ENCODE data around the gene IFI30. TPM values are rescaled to one million over a fixed set of nuclear protein-coding genes. Genes with fewer than 3 reads are reported as not detected.

The IFI30 gene
- 10 to 100 TPM; 21.8 to 47.4 (median 35.9) TPM for total RNA-seq
- 10.1 TPM for polyA plus RNA-seq
- long read RNA-seq, donor 1, transcript IFI30-201 (7 exons, 1,134 nt): major isoform, 26 of 30 reads
- long read RNA-seq, donor 1, partial matches to known transcripts: 4 of 30 reads
- long read RNA-seq, donor 1, other reads (novel, unspliced or antisense): 0 of 30 reads
- long read RNA-seq, donor 2, transcript IFI30-201 (7 exons, 1,134 nt): major isoform, 14 of 15 reads
- long read RNA-seq, donor 2, partial matches to known transcripts: 1 of 15 reads
- long read RNA-seq, donor 2, other reads (novel, unspliced or antisense): 0 of 15 reads
- long read RNA-seq, donor 3, transcript IFI30-201 (7 exons, 1,134 nt): major isoform, 14 of 15 reads
- long read RNA-seq, donor 3, partial matches to known transcripts: 0 of 15 reads
- long read RNA-seq, donor 3, other reads (novel, unspliced or antisense): 1 of 15 reads
- long read RNA-seq, donor 4, transcript IFI30-201 (7 exons, 1,134 nt): major isoform, 10 of 11 reads
- long read RNA-seq, donor 4, partial matches to known transcripts: 1 of 11 reads
- long read RNA-seq, donor 4, other reads (novel, unspliced or antisense): 0 of 11 reads

GRCh38 chr19:18173572-18174288, at the start of gene IFI30:
TSS of gene IFI30 (plus strand) at chr19:18173813. CDS start at chr19:18173842, 29 bp downstream.
- no peaks in the 10 kb centered on the region for H3K27me3 ChIP-seq (ENCODE audit: control insufficient read depth, insufficient read depth)
- peak; percentile 77 to 80 for ATAC-seq
- WGBS: under 1% methylated on average over 47 of the region's 47 CpGs
- peak; percentile 76 to 92 (median 90) for DNase-seq
- no peaks in the 10 kb centered on the region for H3K9me3 ChIP-seq (ENCODE audit: control insufficient read depth, low read length)
- H3K27ac ChIP-seq (ENCODE audit: low read length): no peak within 1 kb of the TSS
- peak within 1 kb of the TSS; percentile 53 for H3K4me3 ChIP-seq (ENCODE audit: low read length)
- H3K4me1 ChIP-seq (ENCODE audit: control insufficient read depth, insufficient read depth, low read length): peaks cover 2% of the 10 kb centered on the region
- intact Hi-C loops (cut with DNase I): no loop called here

- H3K9me3 ChIP-seq (ENCODE audit: control insufficient read depth, low read length): no peaks in the 10 kb centered on the region
- WGBS: 69% methylated on average over 26 of the region's 26 CpGs
- no peaks in the 10 kb centered on the region for H3K27me3 ChIP-seq (ENCODE audit: control insufficient read depth, insufficient read depth)
- ATAC-seq (peak in 1 of 2 donors; percentile 52), DNase-seq (no peak)
- H3K4me1 ChIP-seq (ENCODE audit: control insufficient read depth, insufficient read depth, low read length): no peaks in the 10 kb centered on the region
- intact Hi-C loops (cut with DNase I): no loop called here
- peak overlapping the region; percentile 9 for H3K27ac ChIP-seq (ENCODE audit: low read length)
- H3K4me3 ChIP-seq (ENCODE audit: low read length): no peak overlapping the region
These were observed 49.8 kb upstream of the IFI30 start for GRCh38 chr19:18123819-18124218.

- no peak for DNase-seq
- no peak overlapping the region for H3K4me3 ChIP-seq (ENCODE audit: low read length)
- 69% methylated on average over 2 of the region's 2 CpGs for WGBS
- H3K27me3 ChIP-seq (ENCODE audit: control insufficient read depth, insufficient read depth): no peaks in the 10 kb centered on the region
- intact Hi-C loops (cut with DNase I): no loop called here
- H3K27ac ChIP-seq (ENCODE audit: low read length): no peak overlapping the region
- no peaks in the 10 kb centered on the region for H3K4me1 ChIP-seq (ENCODE audit: control insufficient read depth, insufficient read depth, low read length)
- no peak for ATAC-seq
- no peaks in the 10 kb centered on the region for H3K9me3 ChIP-seq (ENCODE audit: control insufficient read depth, low read length)
These were observed 47.5 kb upstream of the IFI30 start for GRCh38 chr19:18126097-18126496.

- Histone ChIP-seq H3K4me3 (ENCODE audit: low read length) (no peak overlapping the region), H3K9me3 (ENCODE audit: control insufficient read depth, low read length) (no peaks in the 10 kb centered on the region), H3K4me1 (ENCODE audit: control insufficient read depth, insufficient read depth, low read length) (no peaks in the 10 kb centered on the region), H3K27me3 (ENCODE audit: control insufficient read depth, insufficient read depth) (no peaks in the 10 kb centered on the region), H3K27ac (ENCODE audit: low read length) (no peak overlapping the region)
- ATAC-seq (no peak), DNase-seq (no peak)
- WGBS: 81% methylated on average over 3 of the region's 3 CpGs
- intact Hi-C loops (cut with DNase I): no loop called here
These were observed 45.6 kb upstream of the IFI30 start for GRCh38 chr19:18128044-18128443.

- H3K27ac ChIP-seq (ENCODE audit: low read length): no peak overlapping the region
- H3K27me3 ChIP-seq (ENCODE audit: control insufficient read depth, insufficient read depth): no peaks in the 10 kb centered on the region
- WGBS: 96% methylated on average over 12 of the region's 12 CpGs
- no peak overlapping the region for H3K4me3 ChIP-seq (ENCODE audit: low read length)
- no peaks in the 10 kb centered on the region for H3K4me1 ChIP-seq (ENCODE audit: control insufficient read depth, insufficient read depth, low read length)
- ATAC-seq (no peak), DNase-seq (no peak)
- no peaks in the 10 kb centered on the region for H3K9me3 ChIP-seq (ENCODE audit: control insufficient read depth, low read length)
- intact Hi-C loops (cut with DNase I): no loop called here
These were observed 44.8 kb upstream of the IFI30 start for GRCh38 chr19:18128805-18129204.

GRCh38 chr19:18130523-18131242, 42.9 kb upstream of the IFI30 start:
- Histone ChIP-seq H3K9me3 (ENCODE audit: control insufficient read depth, low read length) (no peaks in the 10 kb centered on the region), H3K27ac (ENCODE audit: low read length) (no peak overlapping the region), H3K27me3 (ENCODE audit: control insufficient read depth, insufficient read depth) (no peaks in the 10 kb centered on the region), H3K4me1 (ENCODE audit: control insufficient read depth, insufficient read depth, low read length) (no peaks in the 10 kb centered on the region), H3K4me3 (ENCODE audit: low read length) (no peak overlapping the region)
- DNase-seq (no peak), ATAC-seq (no peak)
- WGBS: 94% methylated on average over 21 of the region's 21 CpGs
- intact Hi-C loops (cut with DNase I): no loop called here

- no peak for ATAC-seq
- no peak overlapping the region for H3K4me3 ChIP-seq (ENCODE audit: low read length)
- H3K4me1 ChIP-seq (ENCODE audit: control insufficient read depth, insufficient read depth, low read length): no peaks in the 10 kb centered on the region
- no peak overlapping the region for H3K27ac ChIP-seq (ENCODE audit: low read length)
- no peaks in the 10 kb centered on the region for H3K27me3 ChIP-seq (ENCODE audit: control insufficient read depth, insufficient read depth)
- no peak for DNase-seq
- H3K9me3 ChIP-seq (ENCODE audit: control insufficient read depth, low read length): no peaks in the 10 kb centered on the region
- intact Hi-C loops (cut with DNase I): no loop called here
- 82% methylated on average over 31 of the region's 31 CpGs for WGBS
These were observed 41.6 kb upstream of the IFI30 start for GRCh38 chr19:18131841-18132596.

GRCh38 chr19:18135712-18136584, 37.7 kb upstream of the IFI30 start:
- no peak overlapping the region for H3K27ac ChIP-seq (ENCODE audit: low read length)
- ATAC-seq (no peak), DNase-seq (no peak)
- intact Hi-C loops (cut with DNase I): no loop called here
- no peaks in the 10 kb centered on the region for H3K9me3 ChIP-seq (ENCODE audit: control insufficient read depth, low read length)
- no peak overlapping the region for H3K4me3 ChIP-seq (ENCODE audit: low read length)
- H3K4me1 ChIP-seq (ENCODE audit: control insufficient read depth, insufficient read depth, low read length): no peaks in the 10 kb centered on the region
- H3K27me3 ChIP-seq (ENCODE audit: control insufficient read depth, insufficient read depth): no peaks in the 10 kb centered on the region
- WGBS: 95% methylated on average over 18 of the region's 18 CpGs

- H3K9me3 ChIP-seq (ENCODE audit: control insufficient read depth, low read length): no peaks in the 10 kb centered on the region
- no peak overlapping the region for H3K4me3 ChIP-seq (ENCODE audit: low read length)
- WGBS: 86% methylated on average over 11 of the region's 11 CpGs
- no peak overlapping the region for H3K27ac ChIP-seq (ENCODE audit: low read length)
- H3K4me1 ChIP-seq (ENCODE audit: control insufficient read depth, insufficient read depth, low read length): no peaks in the 10 kb centered on the region
- DNase-seq (peak in 1 of 3 donors; percentile 53), ATAC-seq (peak in 1 of 2 donors; percentile 14)
- H3K27me3 ChIP-seq (ENCODE audit: control insufficient read depth, insufficient read depth): no peaks in the 10 kb centered on the region
- intact Hi-C loops (cut with DNase I): no loop called here
These were observed 36.4 kb upstream of the IFI30 start for GRCh38 chr19:18137242-18137641.
